Thoracic aorta (tissue), 2 donors: ENCODE data around the gene NKAPL. TPM values are rescaled to one million over a fixed set of nuclear protein-coding genes. Genes with fewer than 3 reads are reported as not detected.

Experiments used
- ATAC-seq: fragments of 150-250 bp; one replicate; pipeline ENCODE4 v1.8.0; 2017; ENCODE audit warnings: low read depth; ENCODE audit not compliant: insufficient number of reproducible peaks, low FRiP score
- DNase-seq: peaks from one replicate; pipeline ENCODE4 v3.0.0-alpha.2; 2020; ENCODE audit warnings: low spot score
- H3K27ac ChIP-seq, 2 donors: fragments of 200-600 bp; sonication (generic); 1 replicate in 1 of 2; 2 replicates in 1 of 2; pipeline ENCODE4 v1.5.1; 2016; ENCODE audit warnings: mild to moderate bottlenecking in 2 of 2, moderate library complexity in 2 of 2
- H3K27me3 ChIP-seq: fragments of 200-600 bp; sonication (generic); replicated peaks from 2 replicates; pipeline ENCODE4 v1.6.0; 2016; ENCODE audit warnings: mild to moderate bottlenecking; ENCODE audit not compliant: insufficient read depth
- H3K36me3 ChIP-seq: fragments of 200-600 bp; sonication (generic); one replicate; pipeline ENCODE4 v1.5.1; 2016
- H3K4me1 ChIP-seq, 2 donors: fragments of 200-600 bp; sonication (generic); 1 replicate in 1 of 2; 2 replicates in 1 of 2; pipeline versions ENCODE4 v1.5.1 to v1.6.0; 2016; ENCODE audit warnings: low read depth in 2 of 2, mild to moderate bottlenecking in 1 of 2; ENCODE audit not compliant: control insufficient read depth in 1 of 2
- H3K4me3 ChIP-seq: fragments of 200-600 bp; sonication (generic); 2 replicates; pipeline ENCODE4 v1.5.1; 2016; ENCODE audit warnings: mild to moderate bottlenecking
- H3K9me3 ChIP-seq: fragments of 200-600 bp; sonication (generic); 2 replicates; pipeline ENCODE4 v1.5.1; 2016
- total RNA-seq, 2 donors: library from RNA; depleted of rRNA; stranded (reverse); fragments of >200 nt; gene quantifications; one replicate each; pipeline versions ENCODE4 v1.1.0 to v1.2.3, GENCODE V29; 2016
- TF ChIP-seq, protein P1 (sequence below): fragments of 200-600 bp; sonication (generic); IDR thresholded peaks from one replicate; pipeline ENCODE4 v1.5.1; 2019; ENCODE audit warnings: antibody characterized with exemption

Gene NKAPL
- total RNA-seq, 2 donors from 2014 or later = 0.49 to 1.1 TPM

DNA sequence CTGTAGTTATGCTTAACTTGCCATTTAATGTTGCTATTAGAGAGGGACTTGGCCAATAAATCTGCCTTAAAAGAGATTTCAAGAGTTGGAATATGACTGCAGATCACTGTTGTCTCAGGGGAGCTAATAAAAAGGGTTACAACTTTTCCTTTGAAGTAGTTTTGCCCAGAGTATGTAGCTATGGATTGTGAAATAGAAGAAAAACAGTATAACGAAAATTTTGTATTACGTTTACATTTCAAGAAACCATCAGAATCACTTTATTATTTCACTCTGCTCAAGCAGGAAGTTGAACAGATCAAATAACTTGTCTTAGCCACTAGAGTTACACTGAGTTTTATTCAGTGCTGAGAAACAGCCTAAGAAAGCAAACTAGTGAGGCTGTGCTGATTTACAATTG, 4.8 kb downstream of the NKAPL start:
- TF ChIP-seq, protein P1, sequence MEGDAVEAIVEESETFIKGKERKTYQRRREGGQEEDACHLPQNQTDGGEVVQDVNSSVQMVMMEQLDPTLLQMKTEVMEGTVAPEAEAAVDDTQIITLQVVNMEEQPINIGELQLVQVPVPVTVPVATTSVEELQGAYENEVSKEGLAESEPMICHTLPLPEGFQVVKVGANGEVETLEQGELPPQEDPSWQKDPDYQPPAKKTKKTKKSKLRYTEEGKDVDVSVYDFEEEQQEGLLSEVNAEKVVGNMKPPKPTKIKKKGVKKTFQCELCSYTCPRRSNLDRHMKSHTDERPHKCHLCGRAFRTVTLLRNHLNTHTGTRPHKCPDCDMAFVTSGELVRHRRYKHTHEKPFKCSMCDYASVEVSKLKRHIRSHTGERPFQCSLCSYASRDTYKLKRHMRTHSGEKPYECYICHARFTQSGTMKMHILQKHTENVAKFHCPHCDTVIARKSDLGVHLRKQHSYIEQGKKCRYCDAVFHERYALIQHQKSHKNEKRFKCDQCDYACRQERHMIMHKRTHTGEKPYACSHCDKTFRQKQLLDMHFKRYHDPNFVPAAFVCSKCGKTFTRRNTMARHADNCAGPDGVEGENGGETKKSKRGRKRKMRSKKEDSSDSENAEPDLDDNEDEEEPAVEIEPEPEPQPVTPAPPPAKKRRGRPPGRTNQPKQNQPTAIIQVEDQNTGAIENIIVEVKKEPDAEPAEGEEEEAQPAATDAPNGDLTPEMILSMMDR = no peak
- H3K9me3 ChIP-seq = no peaks in the 10 kb centered on the region
- H3K36me3 ChIP-seq = no peaks in the 10 kb centered on the region
- no peak overlapping the region for H3K27ac ChIP-seq
- H3K4me3 ChIP-seq = no peak overlapping the region
- H3K27me3 ChIP-seq = no peaks in the 10 kb centered on the region
- DNase-seq = no peak
- H3K4me1 ChIP-seq = peaks cover 14 to 25% of the 10 kb centered on the region in 2 donors
- no peak for ATAC-seq

DNA sequence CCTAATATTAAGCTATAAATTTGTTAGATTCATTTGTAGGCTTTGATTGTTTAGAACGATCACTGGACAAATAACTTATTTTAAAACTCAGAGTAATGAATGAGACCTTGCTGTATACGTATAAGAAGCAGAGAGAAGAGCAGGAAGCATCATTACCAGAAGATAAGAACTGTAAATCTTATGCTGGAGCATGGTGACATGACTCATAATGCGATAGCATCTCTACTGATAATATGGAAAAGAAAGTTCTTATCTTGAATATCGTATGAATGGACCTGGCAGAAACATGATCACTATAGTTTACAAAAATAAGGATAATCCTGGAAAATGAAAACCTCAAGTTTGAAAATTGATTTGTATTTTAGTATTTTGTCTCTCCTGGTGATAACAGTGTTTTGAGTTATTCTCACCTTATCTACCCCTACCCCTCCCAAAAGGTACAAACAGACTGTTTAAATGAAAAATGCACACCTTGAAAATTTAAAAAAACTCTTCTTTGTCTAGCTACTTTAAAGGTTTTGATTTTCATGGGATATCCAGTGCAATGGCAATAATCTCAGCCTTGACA, 5.8 kb downstream of the NKAPL start:
- ATAC-seq (no peak), DNase-seq (no peak)
- TF ChIP-seq, protein P1 = no peak
- peaks cover 10 to 19% of the 10 kb centered on the region in 2 donors for H3K4me1 ChIP-seq
- no peak overlapping the region for H3K4me3 ChIP-seq
- H3K27ac ChIP-seq = no peak overlapping the region
- no peaks in the 10 kb centered on the region for H3K27me3 ChIP-seq
- H3K36me3 ChIP-seq = no peaks in the 10 kb centered on the region
- no peaks in the 10 kb centered on the region for H3K9me3 ChIP-seq

DNA sequence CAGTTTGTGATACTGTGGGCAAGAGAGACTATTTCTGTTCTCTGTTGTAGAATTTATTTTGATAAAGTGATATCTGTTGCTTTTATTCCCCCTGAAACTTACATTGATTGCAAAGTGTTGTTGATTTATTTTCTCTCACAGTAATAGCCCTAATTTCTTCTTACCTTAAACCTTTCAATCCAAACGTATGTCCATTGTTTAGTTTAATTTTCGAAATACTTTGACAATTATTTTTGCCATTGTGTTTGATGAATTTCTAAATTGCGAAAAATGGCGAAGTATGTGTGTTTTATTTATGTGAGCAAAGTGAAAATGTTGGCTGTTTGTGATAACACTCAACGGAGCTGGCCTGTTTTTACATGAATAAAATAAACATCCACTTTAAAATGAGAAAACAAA, 7.5 kb downstream of the NKAPL start:
- DNase-seq (no peak), ATAC-seq (no peak)
- peak overlapping the region; percentile 90 for H3K4me3 ChIP-seq
- no peaks in the 10 kb centered on the region for H3K36me3 ChIP-seq
- H3K27ac ChIP-seq = peak overlapping the region; percentile 68 to 72
- H3K9me3 ChIP-seq = no peaks in the 10 kb centered on the region
- no peaks in the 10 kb centered on the region for H3K27me3 ChIP-seq
- H3K4me1 ChIP-seq = peaks cover 10 to 19% of the 10 kb centered on the region in 2 donors
- TF ChIP-seq, protein P1 = no peak

DNA sequence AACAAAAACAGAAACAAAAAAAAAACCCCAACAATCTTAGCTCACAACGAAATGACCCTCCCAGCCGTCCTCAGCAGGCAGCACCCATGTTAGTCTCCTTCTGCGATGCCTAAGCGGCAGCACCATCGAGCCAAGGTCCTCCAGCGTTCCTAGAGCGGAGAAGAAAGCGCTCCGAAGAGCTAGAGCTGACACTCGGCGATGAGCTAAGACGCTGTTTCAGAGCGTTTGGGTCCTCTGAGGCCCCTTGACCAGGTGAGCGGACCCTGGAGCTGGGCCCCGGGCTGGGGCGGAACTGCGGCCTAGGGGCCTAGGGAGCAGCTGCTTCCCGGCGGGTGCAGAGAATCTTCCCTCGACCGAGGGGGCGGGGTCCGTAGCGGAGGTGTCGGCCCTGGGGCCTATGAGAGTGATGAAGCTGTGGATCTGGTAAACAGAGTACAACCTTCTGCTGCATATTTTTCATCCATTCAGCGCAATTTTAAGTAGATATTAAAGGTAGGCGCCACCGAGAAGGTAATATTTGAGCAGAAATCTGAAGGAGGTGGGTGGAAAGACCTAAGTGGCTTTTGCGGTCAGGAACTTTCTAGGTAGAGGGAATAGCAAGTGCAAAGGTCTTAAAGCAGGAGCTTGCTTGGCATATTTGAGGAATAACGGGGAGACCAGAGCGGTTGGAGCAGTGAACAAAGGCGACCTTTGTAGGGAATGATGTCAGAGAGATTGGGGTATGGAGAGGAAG, 8.0 kb downstream of the NKAPL start, which contains the start of gene ZSCAN26:
ZSCAN26 (plus strand) TSS at position 182 of the 733 bp plus-strand sequence. CDS start 4,777 bp downstream, outside the sequence.
- Histone ChIP-seq H3K36me3 (peaks cover 3% of the 10 kb centered on the region), H3K27me3 (no peaks in the 10 kb centered on the region), H3K4me1 (peaks cover 10 to 19% of the 10 kb centered on the region in 2 donors), H3K4me3 (peak within 1 kb of the TSS; percentile 90), H3K9me3 (no peaks in the 10 kb centered on the region), H3K27ac (peak within 1 kb of the TSS; percentile 68 to 72)
- TF ChIP-seq, protein P1 = no peak
- DNase-seq (peak; percentile 21), ATAC-seq (peak; percentile 88)

DNA sequence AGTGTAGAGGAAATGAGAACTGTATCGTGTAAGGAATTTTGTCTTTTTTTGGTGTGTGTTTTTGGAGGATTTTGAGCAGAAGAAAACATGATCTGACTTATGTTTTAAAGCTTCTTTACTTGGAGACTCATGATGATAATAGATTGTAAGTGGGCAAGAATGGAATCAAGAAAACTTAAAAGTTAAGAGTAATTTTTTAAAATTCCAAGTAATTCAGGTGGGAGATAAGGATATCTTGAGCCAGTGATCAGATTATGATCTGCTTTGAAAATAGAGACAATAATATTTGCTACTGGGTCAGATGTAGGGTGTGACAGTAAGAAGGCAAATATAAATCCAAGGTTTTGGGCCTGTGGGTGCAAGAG, 8.6 kb downstream of the NKAPL start:
- H3K36me3 ChIP-seq = peaks cover 8% of the 10 kb centered on the region
- peak overlapping the region; percentile 68 to 72 for H3K27ac ChIP-seq
- ATAC-seq (no peak), DNase-seq (no peak)
- H3K9me3 ChIP-seq = no peaks in the 10 kb centered on the region
- TF ChIP-seq, protein P1 = no peak
- peak overlapping the region; percentile 90 for H3K4me3 ChIP-seq
- H3K4me1 ChIP-seq = peaks cover 10 to 19% of the 10 kb centered on the region in 2 donors
- H3K27me3 ChIP-seq = no peaks in the 10 kb centered on the region
